Spleen (tissue), 7 donors: ENCODE data around the gene PRKG1.

Source experiments
- POLR2AphosphoS5 ChIP-seq, 3 donors: sonication (generic); formaldehyde crosslinking; IDR thresholded peaks; one replicate each; pipeline ENCODE4 v1.5.1; 2017; ENCODE audit warnings: antibody characterized with exemption in 3 of 3
- TF ChIP-seq, protein P1 (sequence below), 11 experiments: fragments of 200-600 bp in 7 of 11; fragments of 450-650 bp in 4 of 11; sonication (generic) in 4 of 11; IDR thresholded peaks in 8 of 11; conservative IDR thresholded peaks in 3 of 11; 1 replicate in 7 of 11; 2 replicates in 4 of 11; pipeline versions ENCODE4 v1.4.0 to v1.8.0; 2016 to 2021; ENCODE audit warnings: antibody characterized with exemption in 11 of 11, inconsistent platforms in 4 of 11, mild to moderate bottlenecking in 1 of 11
- donor health status: DM: no; HTN: no; CAD: no; lungs with moderate emphysema.
- donor health status: DM: no; HTN: no; CAD: no.
- donor health status: DM: no; HTN: no; CAD: no.

DNA sequence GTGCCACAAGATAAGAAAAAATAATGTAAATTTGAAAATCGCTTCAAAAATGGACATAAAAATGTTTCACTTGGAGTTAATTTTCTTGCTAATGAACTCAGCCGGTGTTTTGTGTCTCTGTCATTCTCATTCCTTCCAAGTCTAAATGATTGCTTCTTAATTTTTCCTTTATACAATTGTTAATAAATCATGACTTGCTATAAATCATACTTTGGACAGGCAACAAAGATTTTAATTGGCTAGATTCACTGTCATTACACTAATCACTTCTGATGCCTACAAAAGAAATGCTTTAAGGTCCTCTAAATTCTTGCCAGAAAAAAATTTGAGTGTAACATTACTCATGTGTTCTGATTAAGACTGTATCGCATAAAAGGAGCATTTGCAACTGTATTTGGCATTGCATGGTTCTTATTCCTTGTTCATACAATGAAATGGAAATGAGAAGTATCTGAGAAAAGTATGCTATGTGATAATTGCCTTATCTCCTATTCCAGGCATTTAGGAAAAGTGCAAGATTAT lies 1000.3 kb downstream of the PRKG1 start:
- TF ChIP-seq, protein P1, sequence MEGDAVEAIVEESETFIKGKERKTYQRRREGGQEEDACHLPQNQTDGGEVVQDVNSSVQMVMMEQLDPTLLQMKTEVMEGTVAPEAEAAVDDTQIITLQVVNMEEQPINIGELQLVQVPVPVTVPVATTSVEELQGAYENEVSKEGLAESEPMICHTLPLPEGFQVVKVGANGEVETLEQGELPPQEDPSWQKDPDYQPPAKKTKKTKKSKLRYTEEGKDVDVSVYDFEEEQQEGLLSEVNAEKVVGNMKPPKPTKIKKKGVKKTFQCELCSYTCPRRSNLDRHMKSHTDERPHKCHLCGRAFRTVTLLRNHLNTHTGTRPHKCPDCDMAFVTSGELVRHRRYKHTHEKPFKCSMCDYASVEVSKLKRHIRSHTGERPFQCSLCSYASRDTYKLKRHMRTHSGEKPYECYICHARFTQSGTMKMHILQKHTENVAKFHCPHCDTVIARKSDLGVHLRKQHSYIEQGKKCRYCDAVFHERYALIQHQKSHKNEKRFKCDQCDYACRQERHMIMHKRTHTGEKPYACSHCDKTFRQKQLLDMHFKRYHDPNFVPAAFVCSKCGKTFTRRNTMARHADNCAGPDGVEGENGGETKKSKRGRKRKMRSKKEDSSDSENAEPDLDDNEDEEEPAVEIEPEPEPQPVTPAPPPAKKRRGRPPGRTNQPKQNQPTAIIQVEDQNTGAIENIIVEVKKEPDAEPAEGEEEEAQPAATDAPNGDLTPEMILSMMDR (IDR thresholded peaks at IDR 0.05 in 8 of 11, conservative IDR thresholded peaks at IDR 0.05 in 3 of 11), result no peak
- no peak for TF ChIP-seq POLR2AphosphoS5 (IDR thresholded peaks at IDR 0.05)
